Hepatocyte (in vitro differentiated cells): ENCODE results near the gene SEMA4B. TPM values are rescaled to one million over a fixed set of nuclear protein-coding genes. Genes with fewer than 3 reads are reported as not detected.
A peak's percentile ranks its signal among the peaks of the same experiment; 100 is the strongest.

Source experiments
- DNase-seq: peaks from one replicate; pipeline ENCODE4 v3.0.0-alpha.2; 2016; ENCODE audit warnings: low spot score
- H2AFZ ChIP-seq: fragments of 200-600 bp; sonication (generic); 2 replicates; pipeline ENCODE4 v1.6.0; 2016; ENCODE audit warnings: antibody characterized with exemption, mild to moderate bottlenecking
- H3K27ac ChIP-seq: fragments of 200-600 bp; sonication (generic); 2 replicates; pipeline ENCODE4 v1.5.1; 2016; ENCODE audit warnings: mild to moderate bottlenecking
- H3K27me3 ChIP-seq: fragments of 200-600 bp; sonication (generic); 2 replicates; pipeline ENCODE4 v1.6.1; 2016
- H3K36me3 ChIP-seq: fragments of 200-600 bp; sonication (generic); replicated peaks from 2 replicates; pipeline ENCODE4 v1.5.1; 2016; ENCODE audit warnings: low read depth; ENCODE audit not compliant: insufficient read depth
- H3K4me1 ChIP-seq: fragments of 200-600 bp; sonication (generic); 2 replicates; pipeline ENCODE4 v1.5.1; 2016; ENCODE audit warnings: mild to moderate bottlenecking, moderate library complexity; ENCODE audit not compliant: insufficient read depth
- H3K4me2 ChIP-seq: fragments of 200-600 bp; sonication (generic); 2 replicates; pipeline ENCODE4 v1.6.0; 2016
- H3K4me3 ChIP-seq: fragments of 200-600 bp; sonication (generic); 2 replicates; pipeline ENCODE4 v1.5.1; 2016; ENCODE audit warnings: mild to moderate bottlenecking
- H3K79me2 ChIP-seq: fragments of 200-600 bp; sonication (generic); 2 replicates; pipeline ENCODE4 v1.6.0; 2017; ENCODE audit warnings: mild to moderate bottlenecking
- H3K9me2 ChIP-seq: fragments of 200-600 bp; sonication (generic); replicated peaks from 2 replicates; pipeline ENCODE4 v1.6.0; 2017; ENCODE audit warnings: mild to moderate bottlenecking; ENCODE audit not compliant: insufficient read depth
- H3K9me3 ChIP-seq: fragments of 200-600 bp; sonication (generic); 2 replicates; pipeline ENCODE4 v1.5.1; 2016; ENCODE audit warnings: low read depth, mild to moderate bottlenecking
- H4K20me1 ChIP-seq: fragments of 200-600 bp; sonication (generic); 2 replicates; pipeline ENCODE4 v1.6.0; 2016; ENCODE audit warnings: mild to moderate bottlenecking; ENCODE audit not compliant: insufficient read depth, poor library complexity, severe bottlenecking
- CTCF ChIP-seq: fragments of 200-600 bp; sonication (generic); IDR thresholded peaks from 2 replicates; pipeline ENCODE4 v1.5.1; 2016; ENCODE audit warnings: antibody characterized with exemption, mild to moderate bottlenecking; ENCODE audit not compliant: poor library complexity
- EZH2 ChIP-seq: fragments of 200-600 bp; sonication (generic); IDR thresholded peaks from 2 replicates; pipeline ENCODE4 v1.6.1; 2016; ENCODE audit warnings: antibody characterized with exemption, mild to moderate bottlenecking, borderline replicate concordance
- EZH2phosphoT487 ChIP-seq: fragments of 200-600 bp; sonication (generic); IDR thresholded peaks from one replicate; pipeline ENCODE4 v1.6.1; 2018; ENCODE audit warnings: antibody characterized with exemption, mild to moderate bottlenecking, low read depth, moderate library complexity; ENCODE audit not compliant: unreplicated experiment, severe bottlenecking
- WGBS: methylation state at CpG from one replicate; pipeline ENCODE4 v1.1.6; 2016; ENCODE audit warnings: low lambda C conversion rate; ENCODE audit errors: missing lambda C conversion rate; 5-methylcytosine and 5-hydroxymethylcytosine counted together
- polyA plus RNA-seq: library from polyadenylated mRNA; unstranded; fragments of >200 nt; fragmentation: Nextera tagmentation; extraction: Ambion mirVana; gene quantifications from 2 replicates; pipeline ENCODE4 v1.2.1, GENCODE V29; 2016
- total RNA-seq: library from RNA; depleted of rRNA; stranded (reverse); fragments of >200 nt; gene quantifications from 2 replicates; pipeline ENCODE4 v1.2.3, GENCODE V29; 2014

The SEMA4B gene
- total and polyA plus RNA-seq, 2 experiments from 2014 or later, result 19.2 to 43.5 TPM

- H4K20me1 ChIP-seq, result no peaks in the 10 kb centered on the region
Observed at GRCh38 chr15:90213122-90213817, 12.1 kb downstream of the SEMA4B start.

GRCh38 chr15:90213818-90214204, 12.7 kb downstream of the SEMA4B start:
- Histone ChIP-seq H4K20me1 (no peaks in the 10 kb centered on the region), H3K9me3 (no peaks in the 10 kb centered on the region), H3K4me3 (no peak overlapping the region), H3K27ac (peak overlapping the region; percentile 90), H3K79me2 (peaks cover 69% of the 10 kb centered on the region), H3K36me3 (no peaks in the 10 kb centered on the region), H2AFZ (no peak overlapping the region), H3K9me2 (no peaks in the 10 kb centered on the region), H3K4me2 (no peak overlapping the region), H3K4me1 (peaks cover 27% of the 10 kb centered on the region), H3K27me3 (no peaks in the 10 kb centered on the region)
- WGBS, result 85% methylated on average over 11 of the region's 11 CpGs
- TF ChIP-seq EZH2phosphoT487 (no peak), CTCF (no peak), EZH2 (no peak)
- DNase-seq, result no peak

More at GRCh38 chr15:90213122-90213817, 12.1 kb downstream of the SEMA4B start:
- Histone ChIP-seq H3K4me3 (no peak overlapping the region), H3K9me3 (no peaks in the 10 kb centered on the region), H3K27ac (peak overlapping the region; percentile 90), H3K4me1 (peaks cover 27% of the 10 kb centered on the region), H2AFZ (no peak overlapping the region), H3K4me2 (no peak overlapping the region), H3K36me3 (no peaks in the 10 kb centered on the region), H3K27me3 (no peaks in the 10 kb centered on the region), H3K9me2 (no peaks in the 10 kb centered on the region), H3K79me2 (peaks cover 75% of the 10 kb centered on the region)
- no peak for TF ChIP-seq EZH2phosphoT487
- no peak for TF ChIP-seq CTCF
- TF ChIP-seq EZH2, result no peak
- DNase-seq, result peak; percentile 42
- WGBS, result 59% methylated on average over 12 of the region's 12 CpGs

- Histone ChIP-seq H3K9me3 (no peaks in the 10 kb centered on the region), H4K20me1 (no peaks in the 10 kb centered on the region), H3K27me3 (no peaks in the 10 kb centered on the region), H3K9me2 (no peaks in the 10 kb centered on the region), H3K36me3 (no peaks in the 10 kb centered on the region), H2AFZ (no peak overlapping the region), H3K4me1 (peaks cover 27% of the 10 kb centered on the region), H3K4me2 (no peak overlapping the region), H3K27ac (peak overlapping the region; percentile 90), H3K79me2 (peaks cover 61% of the 10 kb centered on the region), H3K4me3 (no peak overlapping the region)
- WGBS, result 90% methylated on average over 7 of the region's 8 CpGs
- TF ChIP-seq CTCF (no peak), EZH2phosphoT487 (no peak), EZH2 (no peak)
- peak; percentile 26 for DNase-seq
Observed at GRCh38 chr15:90214553-90215196, 13.5 kb downstream of the SEMA4B start.
